ENCODE results near the gene HK3.

HK3 gene

GRCh38 chr5:176881816-176882566 lies 17.2 kb downstream of the HK3 start:
- Histone ChIP-seq H3K4me3 (ENCODE audit: low read depth in 1 of 2, low read length in 2 of 2) (no peak overlapping the region), H3K9me3 (ENCODE audit: control insufficient read depth in 1 of 2, low read length in 2 of 2) (no peaks in the 10 kb centered on the region), H3K36me3 (ENCODE audit: control insufficient read depth in 1 of 2, insufficient read depth in 2 of 2, low read length in 2 of 2) (no peaks in the 10 kb centered on the region), H3K4me1 (ENCODE audit: control insufficient read depth in 1 of 2, insufficient read depth in 2 of 2, low read length in 2 of 2) (no peaks in the 10 kb centered on the region), H3K27me3 (ENCODE audit: low read depth, low read length) (no peaks in the 10 kb centered on the region), H3K27ac (ENCODE audit: low read length) (no peak overlapping the region)

GRCh38 chr5:176881021-176881749 lies 18.0 kb downstream of the HK3 start:
- H3K4me1 ChIP-seq (ENCODE audit: control insufficient read depth in 1 of 2, insufficient read depth in 2 of 2, low read length in 2 of 2), result no peaks in the 10 kb centered on the region
- H3K27ac ChIP-seq (ENCODE audit: low read length), result no peak overlapping the region
- H3K36me3 ChIP-seq (ENCODE audit: control insufficient read depth in 1 of 2, insufficient read depth in 2 of 2, low read length in 2 of 2), result no peaks in the 10 kb centered on the region
- H3K4me3 ChIP-seq (ENCODE audit: low read depth in 1 of 2, low read length in 2 of 2), result no peak overlapping the region
- H3K9me3 ChIP-seq (ENCODE audit: control insufficient read depth in 1 of 2, low read length in 2 of 2), result no peaks in the 10 kb centered on the region
- no peaks in the 10 kb centered on the region for H3K27me3 ChIP-seq (ENCODE audit: low read depth, low read length)

- H3K27ac ChIP-seq (ENCODE audit: low read length), result no peak overlapping the region
- no peaks in the 10 kb centered on the region for H3K27me3 ChIP-seq (ENCODE audit: low read depth, low read length)
- no peaks in the 10 kb centered on the region for H3K4me1 ChIP-seq (ENCODE audit: control insufficient read depth in 1 of 2, insufficient read depth in 2 of 2, low read length in 2 of 2)
- H3K36me3 ChIP-seq (ENCODE audit: control insufficient read depth in 1 of 2, insufficient read depth in 2 of 2, low read length in 2 of 2), result no peaks in the 10 kb centered on the region
- H3K9me3 ChIP-seq (ENCODE audit: control insufficient read depth in 1 of 2, low read length in 2 of 2), result no peaks in the 10 kb centered on the region
- no peak overlapping the region for H3K4me3 ChIP-seq (ENCODE audit: low read depth in 1 of 2, low read length in 2 of 2)
Observed at GRCh38 chr5:176880366-176881020, 18.7 kb downstream of the HK3 start.

- Histone ChIP-seq H3K27ac (ENCODE audit: low read length) (no peak overlapping the region), H3K36me3 (ENCODE audit: control insufficient read depth in 1 of 2, insufficient read depth in 2 of 2, low read length in 2 of 2) (no peaks in the 10 kb centered on the region), H3K9me3 (ENCODE audit: control insufficient read depth in 1 of 2, low read length in 2 of 2) (no peaks in the 10 kb centered on the region), H3K4me3 (ENCODE audit: low read depth in 1 of 2, low read length in 2 of 2) (no peak overlapping the region), H3K4me1 (ENCODE audit: control insufficient read depth in 1 of 2, insufficient read depth in 2 of 2, low read length in 2 of 2) (no peaks in the 10 kb centered on the region), H3K27me3 (ENCODE audit: low read depth, low read length) (no peaks in the 10 kb centered on the region)
Observed at GRCh38 chr5:176879663-176880361, 19.3 kb downstream of the HK3 start.

GRCh38 chr5:176878906-176879662 lies 20.1 kb downstream of the HK3 start:
- Histone ChIP-seq H3K27me3 (ENCODE audit: low read depth, low read length) (no peaks in the 10 kb centered on the region), H3K9me3 (ENCODE audit: control insufficient read depth in 1 of 2, low read length in 2 of 2) (no peaks in the 10 kb centered on the region), H3K4me1 (ENCODE audit: control insufficient read depth in 1 of 2, insufficient read depth in 2 of 2, low read length in 2 of 2) (no peaks in the 10 kb centered on the region), H3K36me3 (ENCODE audit: control insufficient read depth in 1 of 2, insufficient read depth in 2 of 2, low read length in 2 of 2) (no peaks in the 10 kb centered on the region), H3K27ac (ENCODE audit: low read length) (no peak overlapping the region), H3K4me3 (ENCODE audit: low read depth in 1 of 2, low read length in 2 of 2) (no peak overlapping the region)

- Histone ChIP-seq H3K27ac (ENCODE audit: low read length) (no peak overlapping the region), H3K36me3 (ENCODE audit: control insufficient read depth in 1 of 2, insufficient read depth in 2 of 2, low read length in 2 of 2) (no peaks in the 10 kb centered on the region), H3K4me1 (ENCODE audit: control insufficient read depth in 1 of 2, insufficient read depth in 2 of 2, low read length in 2 of 2) (no peaks in the 10 kb centered on the region), H3K4me3 (ENCODE audit: low read depth in 1 of 2, low read length in 2 of 2) (no peak overlapping the region), H3K9me3 (ENCODE audit: control insufficient read depth in 1 of 2, low read length in 2 of 2) (no peaks in the 10 kb centered on the region), H3K27me3 (ENCODE audit: low read depth, low read length) (no peaks in the 10 kb centered on the region)
Observed at GRCh38 chr5:176878463-176878862, 20.7 kb downstream of the HK3 start.

GRCh38 chr5:176877793-176878331 lies 21.3 kb downstream of the HK3 start:
- no peaks in the 10 kb centered on the region for H3K27me3 ChIP-seq (ENCODE audit: low read depth, low read length)
- H3K4me1 ChIP-seq (ENCODE audit: control insufficient read depth in 1 of 2, insufficient read depth in 2 of 2, low read length in 2 of 2), result no peaks in the 10 kb centered on the region
- H3K4me3 ChIP-seq (ENCODE audit: low read depth in 1 of 2, low read length in 2 of 2), result no peak overlapping the region

GRCh38 chr5:176876506-176877431 lies 22.4 kb downstream of the HK3 start:
- Histone ChIP-seq H3K27me3 (ENCODE audit: low read depth, low read length) (no peaks in the 10 kb centered on the region), H3K4me3 (ENCODE audit: low read depth in 1 of 2, low read length in 2 of 2) (no peak overlapping the region), H3K27ac (ENCODE audit: low read length) (no peak overlapping the region), H3K4me1 (ENCODE audit: control insufficient read depth in 1 of 2, insufficient read depth in 2 of 2, low read length in 2 of 2) (no peaks in the 10 kb centered on the region), H3K36me3 (ENCODE audit: control insufficient read depth in 1 of 2, insufficient read depth in 2 of 2, low read length in 2 of 2) (no peaks in the 10 kb centered on the region), H3K9me3 (ENCODE audit: control insufficient read depth in 1 of 2, low read length in 2 of 2) (no peaks in the 10 kb centered on the region)

More at GRCh38 chr5:176877793-176878331, 21.3 kb downstream of the HK3 start:
- Histone ChIP-seq H3K9me3 (ENCODE audit: control insufficient read depth in 1 of 2, low read length in 2 of 2) (no peaks in the 10 kb centered on the region), H3K27ac (ENCODE audit: low read length) (no peak overlapping the region), H3K36me3 (ENCODE audit: control insufficient read depth in 1 of 2, insufficient read depth in 2 of 2, low read length in 2 of 2) (no peaks in the 10 kb centered on the region)

GRCh38 chr5:176875783-176876505 lies 23.2 kb downstream of the HK3 start:
- no peaks in the 10 kb centered on the region for H3K9me3 ChIP-seq (ENCODE audit: control insufficient read depth in 1 of 2, low read length in 2 of 2)
- no peaks in the 10 kb centered on the region for H3K4me1 ChIP-seq (ENCODE audit: control insufficient read depth in 1 of 2, insufficient read depth in 2 of 2, low read length in 2 of 2)
- H3K27me3 ChIP-seq (ENCODE audit: low read depth, low read length), result no peaks in the 10 kb centered on the region
- H3K36me3 ChIP-seq (ENCODE audit: control insufficient read depth in 1 of 2, insufficient read depth in 2 of 2, low read length in 2 of 2), result no peaks in the 10 kb centered on the region
- H3K27ac ChIP-seq (ENCODE audit: low read length), result no peak overlapping the region
- no peak overlapping the region for H3K4me3 ChIP-seq (ENCODE audit: low read depth in 1 of 2, low read length in 2 of 2)

Data from muscle layer of duodenum (tissue), 2 donors.